HG02870 (cell line): ENCODE results near the gene ZNF362.

ENCODE experiments used
- ATAC-seq: cut with Tn5 transposase; IDR thresholded peaks from one replicate; pipeline ENCODE4 v1.9.1; 2021; ENCODE audit warnings: mild to moderate bottlenecking, moderate library complexity; ENCODE audit not compliant: unreplicated experiment

ZNF362 gene

GRCh38 chr1:33267468-33268205 lies 11.3 kb downstream of the ZNF362 start:
- no peak for ATAC-seq

- ATAC-seq: no peak
Observed at GRCh38 chr1:33268457-33268856, 12.2 kb downstream of the ZNF362 start.

- ATAC-seq: no peak
Observed at GRCh38 chr1:33268927-33269610, 12.8 kb downstream of the ZNF362 start.

- no peak for ATAC-seq
Observed at GRCh38 chr1:33269621-33270020, 13.3 kb downstream of the ZNF362 start.

- no peak for ATAC-seq
Observed at GRCh38 chr1:33270379-33270778, 14.1 kb downstream of the ZNF362 start.

GRCh38 chr1:33270808-33271465 lies 14.6 kb downstream of the ZNF362 start:
- no peak for ATAC-seq

GRCh38 chr1:33271666-33272505 lies 15.6 kb downstream of the ZNF362 start:
- no peak for ATAC-seq

GRCh38 chr1:33272509-33272908 lies 16.2 kb downstream of the ZNF362 start:
- no peak for ATAC-seq

- no peak for ATAC-seq
Observed at GRCh38 chr1:33272930-33273329, 16.6 kb downstream of the ZNF362 start.

- ATAC-seq: no peak
Observed at GRCh38 chr1:33273406-33273805, 17.1 kb downstream of the ZNF362 start.

- ATAC-seq: no peak
Observed at GRCh38 chr1:33273961-33274371, 17.7 kb downstream of the ZNF362 start.

- ATAC-seq: no peak
Observed at GRCh38 chr1:33274446-33274845, 18.2 kb downstream of the ZNF362 start.

GRCh38 chr1:33275195-33275594 lies 18.9 kb downstream of the ZNF362 start:
- ATAC-seq: no peak

- no peak for ATAC-seq
Observed at GRCh38 chr1:33275706-33276572, 19.6 kb downstream of the ZNF362 start.

GRCh38 chr1:33276573-33277298 lies 20.4 kb downstream of the ZNF362 start:
- no peak for ATAC-seq

GRCh38 chr1:33277488-33278084 lies 21.3 kb downstream of the ZNF362 start:
- no peak for ATAC-seq

GRCh38 chr1:33280091-33280661 lies 23.9 kb downstream of the ZNF362 start:
- no peak for ATAC-seq

GRCh38 chr1:33281554-33282303 lies 25.4 kb downstream of the ZNF362 start:
- ATAC-seq: no peak
